HG03342 (cell line): ENCODE data around the gene THSD4.
"Not testable (repeated sequence)": the region's sequence is repeated elsewhere in the genome, so short reads cannot be mapped to it uniquely, and the experiment has no call there.

ENCODE experiments used
- ATAC-seq: cut with Tn5 transposase; IDR thresholded peaks from one replicate; pipeline ENCODE4 v1.9.1; 2021; ENCODE audit warnings: mild to moderate bottlenecking, moderate library complexity; ENCODE audit not compliant: unreplicated experiment

The THSD4 gene

DNA sequence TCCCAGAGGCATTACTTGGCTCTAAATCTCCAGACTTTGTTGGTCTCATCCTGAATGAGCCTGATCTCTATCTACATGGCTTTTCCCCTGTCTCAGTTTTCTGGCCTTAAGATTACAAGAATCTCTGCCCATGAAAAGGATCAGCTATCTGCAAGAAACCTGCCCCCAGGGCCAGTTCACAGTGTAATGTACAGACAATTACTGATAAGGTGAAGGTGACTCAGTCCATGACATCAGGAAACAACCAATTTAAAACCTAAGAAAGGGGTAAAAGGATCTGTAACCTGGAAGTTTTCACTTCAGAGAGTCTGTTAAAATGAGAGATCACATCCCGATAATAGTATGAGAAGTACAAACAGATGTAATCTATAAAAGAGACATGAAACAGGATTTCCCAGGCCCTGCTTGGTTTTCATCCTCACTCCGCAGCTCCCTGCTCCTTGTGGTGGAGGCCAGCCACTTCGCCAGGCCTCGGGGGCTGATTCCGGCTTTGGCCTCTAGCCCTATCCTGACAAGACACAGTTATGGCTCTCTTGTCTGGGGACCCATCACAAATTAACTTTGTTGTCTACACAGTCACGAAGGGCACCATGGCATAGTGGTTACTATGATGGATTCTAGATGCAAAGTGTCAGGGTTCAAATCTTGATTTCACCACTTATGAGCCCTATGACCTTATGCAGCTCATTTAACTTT, 136.9 kb downstream of the THSD4 start:
- no peak for ATAC-seq

DNA sequence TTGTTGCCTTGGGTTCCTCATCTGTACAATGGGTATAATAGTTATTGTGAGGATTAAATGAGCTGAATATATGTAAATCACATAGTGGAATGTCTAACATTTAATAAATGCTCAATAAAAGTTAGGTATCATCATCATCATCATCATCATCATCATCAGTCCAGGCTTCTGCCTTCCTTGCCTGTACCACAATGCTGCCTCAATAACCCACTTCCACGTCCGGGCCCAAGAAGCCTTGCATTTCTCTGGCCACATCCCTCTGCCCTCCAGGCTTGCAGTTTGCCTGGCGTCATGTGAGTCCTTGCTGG, 137.4 kb downstream of the THSD4 start:
- ATAC-seq: no peak

GRCh38 chr15:71254491-71254890, 139.2 kb downstream of the THSD4 start:
- ATAC-seq: no peak

DNA sequence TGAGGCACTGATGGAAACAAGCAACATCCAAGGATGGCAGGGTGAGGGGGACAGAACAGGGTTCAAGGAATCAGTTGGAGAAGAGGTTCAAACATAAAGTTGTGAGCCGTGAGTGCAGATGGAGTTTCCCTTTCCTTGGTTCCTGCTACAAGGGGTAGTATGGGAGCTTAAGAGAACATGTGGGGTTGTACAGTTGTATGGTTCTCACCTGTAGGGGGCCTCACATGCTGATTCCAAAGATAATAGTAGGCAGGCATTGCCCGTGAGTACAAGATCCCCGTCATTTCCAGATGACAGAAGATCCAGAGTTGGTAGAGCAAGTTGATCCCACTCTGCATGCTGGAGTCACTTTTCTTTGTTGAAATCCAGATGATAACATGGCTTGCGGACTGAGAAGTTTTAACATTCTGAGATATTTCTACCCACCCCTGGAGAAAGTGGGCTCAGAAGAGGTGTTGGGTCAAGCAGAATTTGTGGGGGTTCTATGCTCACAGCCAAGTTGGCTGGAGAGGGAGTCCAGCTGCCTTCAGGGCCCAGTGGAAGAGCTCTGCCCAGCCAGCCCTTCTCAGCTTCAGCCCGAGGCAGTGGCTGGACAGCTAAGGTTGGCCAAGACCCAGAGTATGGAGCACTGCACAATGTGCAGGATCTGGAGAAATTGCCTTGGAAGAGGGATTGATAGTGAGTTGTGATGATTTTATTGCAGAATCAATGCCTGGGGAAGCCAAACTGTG, 141.8 kb downstream of the THSD4 start:
- ATAC-seq: no peak

GRCh38 chr15:71259866-71260265, 144.6 kb downstream of the THSD4 start:
- ATAC-seq: no peak

GRCh38 chr15:71261418-71261817, 146.1 kb downstream of the THSD4 start:
- no peak for ATAC-seq

DNA sequence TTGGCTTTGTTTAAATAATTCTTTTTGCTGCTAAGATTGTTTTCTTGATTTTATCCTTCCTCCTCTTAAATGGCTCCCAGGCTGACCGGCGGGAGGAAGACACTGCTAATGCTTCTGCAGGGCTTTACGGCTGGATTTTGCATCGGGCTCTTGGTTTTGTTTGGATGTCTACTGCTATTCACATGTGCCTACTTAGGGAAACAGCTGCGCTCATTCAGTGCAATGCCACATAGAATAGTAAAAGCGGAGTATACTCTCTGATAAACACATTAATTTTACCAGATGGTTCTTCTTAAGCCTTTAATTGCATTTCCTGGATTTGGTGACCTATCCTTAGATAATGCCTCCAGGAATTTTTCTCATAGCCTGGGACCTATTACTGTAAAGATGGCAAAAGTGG, 146.6 kb downstream of the THSD4 start:
- ATAC-seq: no peak

- ATAC-seq: no peak
Observed at GRCh38 chr15:71262599-71262998, 147.3 kb downstream of the THSD4 start.

DNA sequence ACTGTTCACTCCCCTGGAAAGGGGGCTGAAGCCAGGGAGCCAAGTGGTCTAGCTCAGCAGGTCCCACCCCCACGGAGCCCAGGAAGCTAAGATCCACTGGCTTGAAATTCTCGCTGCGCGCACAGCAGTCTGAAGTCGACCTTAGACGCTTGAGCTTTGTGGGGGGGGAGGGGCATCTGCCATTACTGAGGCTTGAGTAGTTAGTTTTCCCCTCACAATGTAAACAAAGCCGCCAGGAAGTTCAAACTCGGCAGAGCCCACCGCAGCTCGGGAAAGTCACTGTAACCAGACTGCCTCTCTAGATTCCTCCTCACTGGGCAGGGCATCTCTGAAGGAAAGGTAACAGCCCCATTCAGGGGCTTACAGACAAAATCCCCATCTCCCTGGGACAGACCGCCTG, 150.3 kb downstream of the THSD4 start:
- ATAC-seq: not testable (repeated sequence)

GRCh38 chr15:71271327-71271726, 156.1 kb downstream of the THSD4 start:
- ATAC-seq: no peak

DNA sequence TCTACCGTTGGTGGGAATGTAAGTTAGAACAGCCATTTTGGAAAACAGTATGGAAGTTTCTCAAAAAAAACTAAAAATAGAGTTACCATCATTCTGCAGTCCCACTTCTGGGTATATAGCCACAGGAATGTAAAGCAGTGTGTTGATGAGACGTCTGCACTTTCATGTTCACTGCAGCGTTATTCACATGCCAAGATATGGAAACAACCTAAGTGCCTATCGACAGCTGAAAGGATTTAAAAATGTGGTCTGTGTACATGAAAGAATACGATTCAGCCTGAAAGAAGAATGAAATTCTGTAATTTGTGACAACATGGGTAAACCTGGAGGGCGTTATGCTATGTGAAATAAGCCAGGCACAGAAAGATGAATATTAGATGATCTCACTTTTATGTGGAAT, 157.7 kb downstream of the THSD4 start:
- no peak for ATAC-seq

GRCh38 chr15:71273731-71274447, 158.6 kb downstream of the THSD4 start:
- no peak for ATAC-seq

GRCh38 chr15:71274448-71274798, 159.2 kb downstream of the THSD4 start:
- ATAC-seq: no peak

DNA sequence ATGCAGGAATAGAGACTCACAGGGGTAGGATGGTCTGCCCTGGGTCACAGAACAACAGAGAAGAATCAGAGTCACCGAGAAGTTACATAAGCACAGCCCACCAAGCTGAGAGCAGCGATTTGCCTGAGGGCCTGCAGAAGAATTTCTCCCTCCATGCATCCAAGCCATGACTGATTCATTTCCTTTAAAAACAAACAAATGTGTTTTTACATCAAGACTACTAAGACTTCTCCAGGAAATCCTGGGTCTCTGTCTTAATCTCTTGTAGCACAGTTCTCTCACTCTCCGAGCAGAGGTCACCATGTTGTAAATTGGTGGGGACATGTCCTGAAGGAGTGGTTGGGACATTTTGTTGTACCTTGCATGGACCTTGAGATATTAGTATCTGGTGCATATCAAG, 159.8 kb downstream of the THSD4 start:
- no peak for ATAC-seq

DNA sequence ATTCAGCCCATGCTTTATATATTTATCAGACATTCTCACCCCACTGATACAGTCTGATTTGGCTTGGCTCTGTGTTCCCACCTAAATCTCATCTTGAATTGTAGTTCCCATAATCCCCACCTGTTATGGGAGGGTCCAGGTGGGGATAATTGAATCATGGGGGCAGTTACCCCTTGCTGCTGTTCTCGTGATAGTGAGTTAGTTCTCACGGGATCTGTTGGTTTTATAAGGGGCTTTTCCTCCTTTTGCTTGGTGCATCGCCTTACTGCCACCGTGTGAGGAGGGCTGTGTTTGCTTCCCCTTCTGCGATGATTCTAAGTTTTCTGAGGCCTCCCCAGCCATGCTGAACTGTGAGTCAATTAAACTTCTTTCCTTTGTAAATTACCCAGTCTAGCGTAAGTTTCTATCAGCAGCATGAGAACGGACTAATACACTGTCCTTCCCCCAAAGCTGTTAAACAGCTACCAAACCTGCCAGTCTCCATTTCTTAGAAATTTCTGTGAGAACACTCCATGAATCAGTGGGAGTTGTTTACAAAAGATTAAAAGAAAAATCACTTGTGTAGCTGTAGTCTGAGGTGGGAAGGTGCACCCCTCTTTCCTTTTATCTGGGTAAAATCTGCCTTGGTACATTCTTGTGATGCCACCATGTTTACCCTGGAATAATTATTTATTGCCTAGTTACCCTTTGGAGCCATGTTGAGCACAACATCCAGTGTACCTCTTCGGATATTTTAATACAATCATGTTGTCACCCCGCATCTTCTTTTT, 160.5 kb downstream of the THSD4 start:
- no peak for ATAC-seq

- ATAC-seq: no peak
Observed at GRCh38 chr15:71276336-71276665, 161.0 kb downstream of the THSD4 start.

- no peak for ATAC-seq
Observed at GRCh38 chr15:71278989-71279756, 163.9 kb downstream of the THSD4 start.

GRCh38 chr15:71279757-71280141, 164.5 kb downstream of the THSD4 start:
- no peak for ATAC-seq

DNA sequence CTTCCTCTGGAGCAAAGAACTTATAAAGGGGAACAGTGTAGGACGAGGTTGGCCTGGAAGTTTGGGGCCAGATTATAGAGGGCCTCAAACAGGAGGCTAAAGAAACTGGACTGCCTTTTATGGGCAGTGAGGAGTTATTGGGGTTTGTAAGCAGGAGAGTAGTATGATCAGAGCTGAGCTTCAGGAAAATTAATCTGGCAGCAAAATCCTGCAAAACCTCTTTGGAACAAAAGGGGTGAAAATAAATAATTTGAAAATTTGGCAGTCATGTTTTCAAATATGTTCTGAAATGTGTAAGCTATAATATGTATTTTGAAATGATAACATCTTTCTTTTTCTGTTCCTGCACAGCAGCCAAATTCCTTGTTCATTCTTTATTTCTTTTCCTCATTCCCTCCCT, 164.9 kb downstream of the THSD4 start:
- ATAC-seq: no peak

- ATAC-seq: no peak
Observed at GRCh38 chr15:71281256-71281655, 166.0 kb downstream of the THSD4 start.

DNA sequence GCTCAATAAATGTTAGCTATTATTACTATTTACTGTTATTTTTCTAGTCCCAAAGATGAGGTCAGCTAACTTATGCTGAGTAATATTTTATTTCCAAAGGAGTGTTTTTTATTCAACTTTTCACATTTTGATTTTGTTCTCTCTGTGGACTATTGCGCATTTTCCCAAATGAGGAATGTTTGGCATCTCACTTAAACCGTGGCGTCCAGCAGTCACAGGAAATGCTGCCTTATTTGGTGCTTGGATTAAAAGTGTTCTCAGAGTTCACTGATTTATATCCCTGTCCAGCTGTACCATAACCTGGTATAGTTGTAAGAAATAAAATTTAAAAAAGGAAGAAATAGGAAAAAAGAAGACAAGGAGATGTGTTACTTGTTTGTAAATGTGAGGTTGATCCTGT, 166.8 kb downstream of the THSD4 start:
- ATAC-seq: no peak
